Gastrocnemius medialis (tissue), 4 donors: ENCODE results near the gene CNIH3. TPM values are rescaled to one million over a fixed set of nuclear protein-coding genes. Genes with fewer than 3 reads are reported as not detected.

Source experiments
- ATAC-seq, 2 donors: fragments of 150-250 bp; one replicate each; pipeline ENCODE4 v1.9.1; 2016
- DNase-seq, 2 donors: peaks; one replicate each; pipeline ENCODE4 v3.0.0-alpha.2; 2019
- H3K27ac ChIP-seq, 4 donors: fragments of 200-600 bp; sonication (generic); 1 replicate in 1 of 4; 2 replicates in 3 of 4; pipeline ENCODE4 v1.5.1; 2016 to 2018; ENCODE audit warnings: mild to moderate bottlenecking in 2 of 4, moderate library complexity in 1 of 4
- H3K27me3 ChIP-seq, 3 donors: fragments of 200-600 bp; sonication (generic) in 2 of 3; 1 replicate in 1 of 3; 2 replicates in 2 of 3; pipeline versions ENCODE4 v1.5.1 to v1.6.0; 2016 to 2019; ENCODE audit warnings: mild to moderate bottlenecking in 1 of 3, moderate library complexity in 1 of 3
- H3K36me3 ChIP-seq, 2 donors: fragments of 200-600 bp; sonication (generic) in 1 of 2; one replicate each; pipeline ENCODE4 v1.5.1; 2017 to 2018
- H3K4me1 ChIP-seq, 2 donors: fragments of 200-600 bp; sonication (generic) in 1 of 2; one replicate each; pipeline ENCODE4 v1.5.1; 2016 to 2017; ENCODE audit warnings: mild to moderate bottlenecking in 2 of 2
- H3K4me3 ChIP-seq, 4 donors: fragments of 200-600 bp; sonication (generic) in 3 of 4; 1 replicate in 1 of 4; 2 replicates in 3 of 4; pipeline ENCODE4 v1.5.1; 2016 to 2019; ENCODE audit warnings: mild to moderate bottlenecking in 2 of 4
- H3K9me3 ChIP-seq, 3 donors: fragments of 200-600 bp; sonication (generic) in 2 of 3; 1 replicate in 1 of 3; 2 replicates in 2 of 3; pipeline ENCODE4 v1.5.1; 2016 to 2019
- POLR2A ChIP-seq, 2 donors: fragments of 450-650 bp; IDR thresholded peaks; one replicate each; pipeline ENCODE4 v1.6.1; 2017; ENCODE audit warnings: antibody characterized with exemption in 2 of 2, mild to moderate bottlenecking in 2 of 2, moderate library complexity in 2 of 2
- in situ Hi-C, 4 donors: fragments of 200-750 bp; cut with MboI; loops; one replicate each; pipeline versions ENCODE4 v1.15.0 to v1.8.0; 2017; ENCODE audit warnings: low sequenced_read_pairs in 4 of 4
- intact Hi-C: fragments of 100-400 bp; cut with DNase I; formaldehyde crosslinking; loops from one replicate; pipeline ENCODE4 v1.15.1; 2023; ENCODE audit warnings: low total_unique reads
- total RNA-seq, 4 donors: library from RNA; depleted of rRNA; stranded (reverse); fragments of >200 nt; gene quantifications; one replicate each; pipeline versions ENCODE4 v1.1.0 to v1.2.3, GENCODE V29; 2016
- TF ChIP-seq, protein P1 (sequence below), 5 experiments: fragments of 450-650 bp in 3 of 5; fragments of 200-600 bp in 2 of 5; sonication (generic) in 2 of 5; IDR thresholded peaks in 4 of 5; conservative IDR thresholded peaks in 1 of 5; 1 replicate in 4 of 5; 2 replicates in 1 of 5; pipeline ENCODE4 v1.5.1; 2016 to 2019; ENCODE audit warnings: antibody characterized with exemption in 5 of 5, mild to moderate bottlenecking in 3 of 5, moderate library complexity in 3 of 5

The CNIH3 gene
- total RNA-seq, 4 donors from 2014 or later = 0.95 to 1.6 (median 1.5) TPM; not detected in 1

DNA sequence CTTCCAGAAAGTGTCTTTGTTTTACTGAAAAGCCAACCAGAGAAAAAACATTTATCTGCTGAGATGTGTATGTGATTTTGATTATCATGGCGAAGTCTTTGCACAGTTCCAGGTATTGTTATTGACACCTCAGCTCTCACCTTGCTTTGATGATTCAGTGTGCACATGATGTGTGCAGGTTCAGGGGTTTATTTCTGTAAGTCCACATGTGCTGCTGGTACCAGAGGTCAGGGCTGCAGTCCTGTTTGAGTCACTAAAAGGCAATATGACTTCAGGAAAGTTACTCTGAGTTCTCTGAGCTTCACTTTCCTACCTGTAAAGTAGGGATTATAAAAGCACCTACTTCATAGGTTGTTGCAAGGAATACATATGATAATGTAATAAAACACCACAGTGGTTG lies 97.1 kb downstream of the CNIH3 start:
- H3K4me1 ChIP-seq = no peaks in the 10 kb centered on the region
- no peaks in the 10 kb centered on the region for H3K36me3 ChIP-seq
- no peak for ATAC-seq
- H3K27me3 ChIP-seq = no peaks in the 10 kb centered on the region
- H3K9me3 ChIP-seq = no peaks in the 10 kb centered on the region
- intact Hi-C loops (no loop called here), in situ Hi-C loops (no loop called here)
- H3K27ac ChIP-seq = no peak overlapping the region
- DNase-seq = no peak
- TF ChIP-seq, protein P1, sequence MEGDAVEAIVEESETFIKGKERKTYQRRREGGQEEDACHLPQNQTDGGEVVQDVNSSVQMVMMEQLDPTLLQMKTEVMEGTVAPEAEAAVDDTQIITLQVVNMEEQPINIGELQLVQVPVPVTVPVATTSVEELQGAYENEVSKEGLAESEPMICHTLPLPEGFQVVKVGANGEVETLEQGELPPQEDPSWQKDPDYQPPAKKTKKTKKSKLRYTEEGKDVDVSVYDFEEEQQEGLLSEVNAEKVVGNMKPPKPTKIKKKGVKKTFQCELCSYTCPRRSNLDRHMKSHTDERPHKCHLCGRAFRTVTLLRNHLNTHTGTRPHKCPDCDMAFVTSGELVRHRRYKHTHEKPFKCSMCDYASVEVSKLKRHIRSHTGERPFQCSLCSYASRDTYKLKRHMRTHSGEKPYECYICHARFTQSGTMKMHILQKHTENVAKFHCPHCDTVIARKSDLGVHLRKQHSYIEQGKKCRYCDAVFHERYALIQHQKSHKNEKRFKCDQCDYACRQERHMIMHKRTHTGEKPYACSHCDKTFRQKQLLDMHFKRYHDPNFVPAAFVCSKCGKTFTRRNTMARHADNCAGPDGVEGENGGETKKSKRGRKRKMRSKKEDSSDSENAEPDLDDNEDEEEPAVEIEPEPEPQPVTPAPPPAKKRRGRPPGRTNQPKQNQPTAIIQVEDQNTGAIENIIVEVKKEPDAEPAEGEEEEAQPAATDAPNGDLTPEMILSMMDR (IDR thresholded peaks at IDR 0.05 in 4 of 5, conservative IDR thresholded peaks at IDR 0.05 in 1 of 5) = no peak
- no peak for TF ChIP-seq POLR2A (IDR thresholded peaks at IDR 0.05)
- no peak overlapping the region for H3K4me3 ChIP-seq

DNA sequence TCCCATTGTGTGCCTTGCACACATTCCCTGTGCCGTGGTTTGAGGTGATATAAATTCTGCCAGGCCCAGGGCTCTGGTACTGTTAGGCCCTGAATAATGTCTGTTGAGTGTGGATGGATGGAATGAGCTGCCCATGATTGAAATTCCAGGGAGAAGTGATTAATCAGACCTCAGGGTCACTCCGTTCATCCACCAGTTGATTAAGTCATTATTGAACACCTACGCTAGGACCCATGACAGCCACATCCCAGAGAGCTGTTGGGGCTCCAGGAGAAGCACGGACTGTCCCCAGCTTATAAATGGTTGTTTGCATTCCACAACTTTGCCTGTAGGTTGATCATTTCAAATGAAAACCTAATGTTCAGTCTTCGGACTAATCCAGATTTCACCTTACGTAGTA lies 98.4 kb downstream of the CNIH3 start:
- in situ Hi-C loops (no loop called here), intact Hi-C loops (no loop called here)
- Histone ChIP-seq H3K9me3 (no peaks in the 10 kb centered on the region), H3K36me3 (no peaks in the 10 kb centered on the region), H3K4me3 (no peak overlapping the region), H3K27ac (no peak overlapping the region), H3K4me1 (peaks cover 6 to 8% of the 10 kb centered on the region in 2 donors), H3K27me3 (no peaks in the 10 kb centered on the region)
- DNase-seq (no peak), ATAC-seq (no peak)
- no peak for TF ChIP-seq POLR2A (IDR thresholded peaks at IDR 0.05)
- TF ChIP-seq, protein P1 (IDR thresholded peaks at IDR 0.05 in 4 of 5, conservative IDR thresholded peaks at IDR 0.05 in 1 of 5) = no peak

DNA sequence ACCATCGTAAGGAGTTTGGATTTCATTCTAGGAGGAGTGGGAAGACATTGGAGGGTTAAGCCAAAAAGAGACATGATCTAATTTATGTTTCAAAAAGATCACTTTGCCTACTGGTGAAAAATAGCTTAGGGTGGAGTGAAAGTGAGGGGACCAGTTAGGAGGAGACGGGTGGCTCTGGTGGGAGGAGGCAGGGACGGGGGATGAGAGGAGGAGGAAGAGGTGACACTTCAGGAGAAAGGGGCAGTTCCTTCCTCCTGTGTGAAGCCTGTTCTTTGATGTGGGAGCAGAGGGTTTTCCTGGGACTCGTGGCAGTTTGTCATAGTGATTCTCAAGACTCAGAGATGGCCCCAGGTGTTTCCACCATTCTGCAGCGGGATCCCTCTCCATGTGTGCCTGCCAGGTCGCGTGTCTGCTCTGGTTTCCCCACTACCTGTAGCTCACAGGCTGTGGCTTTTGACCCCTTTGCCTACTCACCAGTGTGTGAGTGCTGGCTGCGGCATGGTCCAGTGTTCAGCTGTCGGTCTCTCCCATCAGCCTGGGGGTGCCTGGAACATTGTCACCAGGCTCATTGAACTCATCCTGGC lies 102.4 kb downstream of the CNIH3 start:
- intact Hi-C loops (no loop called here), in situ Hi-C loops (no loop called here)
- Histone ChIP-seq H3K4me1 (peaks cover 19 to 20% of the 10 kb centered on the region in 2 donors), H3K9me3 (no peaks in the 10 kb centered on the region), H3K27me3 (no peaks in the 10 kb centered on the region), H3K27ac (no peak overlapping the region), H3K36me3 (no peaks in the 10 kb centered on the region), H3K4me3 (no peak overlapping the region)
- ATAC-seq (no peak), DNase-seq (no peak)
- TF ChIP-seq POLR2A (IDR thresholded peaks at IDR 0.05) = no peak
- TF ChIP-seq, protein P1 (IDR thresholded peaks at IDR 0.05 in 4 of 5, conservative IDR thresholded peaks at IDR 0.05 in 1 of 5) = no peak

DNA sequence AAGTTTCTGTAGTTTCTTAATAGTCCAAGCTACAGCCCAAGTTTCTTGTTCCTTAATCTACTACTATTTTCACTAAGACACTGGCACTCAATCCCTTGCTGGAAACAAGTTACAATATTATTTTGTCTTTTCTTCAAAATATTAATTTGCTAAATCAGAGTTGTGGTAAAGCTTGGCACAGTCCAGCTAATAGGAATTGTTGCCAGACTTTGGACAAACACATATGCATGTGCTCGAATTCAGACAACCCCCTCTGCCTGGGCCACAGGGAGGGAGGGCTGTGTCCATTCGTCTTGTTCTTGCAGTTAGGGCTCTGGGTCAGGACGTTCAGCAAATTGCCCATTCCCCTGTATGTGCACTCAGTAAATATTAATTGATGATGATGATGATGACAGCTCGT lies 103.6 kb downstream of the CNIH3 start:
- in situ Hi-C loops = no loop called here

More for the DNA sequence above, 103.6 kb downstream of the CNIH3 start:
- Histone ChIP-seq H3K4me1 (peaks cover 19 to 20% of the 10 kb centered on the region in 2 donors), H3K27me3 (no peaks in the 10 kb centered on the region), H3K27ac (no peak overlapping the region), H3K9me3 (no peaks in the 10 kb centered on the region), H3K36me3 (no peaks in the 10 kb centered on the region), H3K4me3 (no peak overlapping the region)
- no peak for TF ChIP-seq POLR2A (IDR thresholded peaks at IDR 0.05)
- TF ChIP-seq, protein P1 (IDR thresholded peaks at IDR 0.05 in 4 of 5, conservative IDR thresholded peaks at IDR 0.05 in 1 of 5) = no peak
- ATAC-seq (no peak), DNase-seq (no peak)
- intact Hi-C loops = no loop called here
